ENCODE data around the gene ATG10.

DNA sequence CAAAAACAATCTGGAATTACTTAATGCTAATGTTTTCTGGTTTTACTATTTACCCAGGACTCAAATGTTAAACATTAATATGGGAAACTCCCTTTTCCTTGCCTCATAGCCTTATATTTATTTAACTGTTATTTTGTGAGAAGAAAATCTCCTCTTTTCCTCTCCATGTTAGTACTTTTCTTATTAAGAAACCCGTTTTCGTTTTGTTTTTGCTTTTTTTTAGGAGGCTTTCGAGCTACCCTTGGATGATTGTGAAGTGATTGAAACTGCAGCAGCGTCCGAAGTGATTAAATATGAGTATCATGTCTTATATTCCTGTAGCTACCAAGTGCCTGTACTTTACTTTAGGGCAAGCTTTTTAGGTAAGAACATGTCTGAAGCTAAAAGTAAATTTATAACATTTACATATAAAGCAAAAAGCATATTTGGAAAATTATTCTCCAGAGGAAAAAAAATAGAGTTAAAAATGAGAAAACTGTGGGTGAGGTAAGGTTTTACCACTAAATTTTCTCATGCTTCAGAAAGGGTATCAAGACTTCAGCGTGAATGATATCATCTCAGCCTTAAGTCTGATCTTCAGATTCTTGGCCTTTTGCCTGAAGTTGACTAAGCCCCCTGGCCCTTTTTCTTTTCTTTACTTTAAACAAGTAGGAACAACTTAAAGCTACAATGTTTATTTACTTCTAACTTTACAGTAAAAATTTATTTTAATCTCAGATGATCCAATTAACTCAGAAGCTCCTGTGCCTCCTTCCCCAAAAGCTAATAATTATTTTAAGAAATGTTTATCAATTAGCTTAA lies 192.6 kb downstream of the ATG10 start:
- no peak for TF ChIP-seq POLR2A (IDR thresholded peaks at IDR 0.05)
- TF ChIP-seq CTCF (IDR thresholded peaks at IDR 0.05), result no peak

All from uterus (tissue), 2 donors.